ENCODE results near the gene SETD4. TPM values are rescaled to one million over a fixed set of nuclear protein-coding genes. Genes with fewer than 3 reads are reported as not detected.

The SETD4 gene
- polyA plus RNA-seq (2013), result 20.2 TPM

GRCh38 chr21:36060159-36060921 is at the start of gene SETD4:
Gene SETD4, minus strand, starts transcription at chr21:36060526. Its CDS starts 1,638 bp downstream, at chr21:36058888.
- no peaks in the 10 kb centered on the region for H3K9me3 ChIP-seq (ENCODE audit: control extremely low read depth in 1 of 5, control insufficient read depth in 4 of 5, insufficient read depth in 2 of 5, low read depth in 1 of 5, low read length in 4 of 5)
- CTCF ChIA-PET, result interaction anchor here (0.8 to 3.5 kb wide), 8 partner anchors 9 to 67 kb away, joined by 3 to 19 read pairs (median 3); partner anchors contain the start of gene CBR1
- H3K4me1 ChIP-seq (ENCODE audit: control extremely low read depth in 1 of 4, control insufficient read depth in 4 of 4, insufficient read depth in 4 of 4, low read length in 3 of 4), result peaks cover 0 to 17% (median 10%) of the 10 kb centered on the region in 4 experiments
- peak within 1 kb of the TSS; percentile 79 to 98 (median 87) for H3K4me3 ChIP-seq (ENCODE audit: control insufficient read depth in 1 of 7, extremely low read depth in 1 of 7, insufficient read depth in 4 of 7, low read depth in 2 of 7, low read length in 6 of 7)
- peak within 1 kb of the TSS; percentile 74 to 92 for H3K27ac ChIP-seq (ENCODE audit: insufficient read depth in 1 of 2, low read depth in 1 of 2, low read length in 2 of 2, poor library complexity in 1 of 2, severe bottlenecking in 2 of 2)
- 0% methylated on average over 50 of the region's 57 CpGs for WGBS (ENCODE audit: insufficient coverage)
- H3K27me3 ChIP-seq (replicated peaks in 2 of 5; ENCODE audit: control insufficient read depth in 4 of 5, insufficient read depth in 5 of 5, low read length in 4 of 5), result no peaks in the 10 kb centered on the region
- H3K36me3 ChIP-seq (ENCODE audit: control insufficient read depth in 4 of 4, insufficient read depth in 4 of 4, low read length in 3 of 4), result peaks cover 17 to 21% (median 18%) of the 10 kb centered on the region in 4 experiments
- POLR2A ChIA-PET, result interaction anchor here (0.7 to 1.2 kb wide), 2 partner anchors 16 to 44 kb away, joined by 3 to 4 read pairs; no protein-coding TSS in a partner anchor
- peak; percentile 91 to 93 (median 93) for DNase-seq

DNA sequence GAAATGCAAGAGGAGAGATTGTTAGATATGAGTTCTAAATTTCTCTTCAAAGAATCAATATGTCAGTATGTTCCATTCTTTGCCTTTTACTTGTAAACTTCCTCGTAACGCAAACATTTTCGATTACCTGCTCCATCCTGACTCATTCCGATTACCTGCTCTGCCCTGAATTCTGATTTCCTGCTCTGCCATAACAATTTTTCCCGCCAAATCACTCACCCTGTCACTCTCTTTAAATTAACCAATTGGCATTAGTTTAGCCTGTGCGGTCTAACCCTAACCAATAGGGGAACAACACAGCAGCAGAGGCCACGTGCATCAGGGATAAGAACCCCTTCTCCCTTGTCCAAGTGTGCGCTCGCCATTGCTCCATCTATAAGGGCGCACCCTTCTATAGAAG is 49.5 kb upstream of the SETD4 start:
- WGBS (ENCODE audit: insufficient coverage), result 98% methylated on average over 9 of the region's 10 CpGs
- Histone ChIP-seq H3K27ac (ENCODE audit: insufficient read depth in 1 of 2, low read depth in 1 of 2, low read length in 2 of 2, poor library complexity in 1 of 2, severe bottlenecking in 2 of 2) (no peak overlapping the region), H3K36me3 (ENCODE audit: control insufficient read depth in 4 of 4, insufficient read depth in 4 of 4, low read length in 3 of 4) (no peaks in the 10 kb centered on the region), H3K9me3 (ENCODE audit: control extremely low read depth in 1 of 5, control insufficient read depth in 4 of 5, insufficient read depth in 2 of 5, low read depth in 1 of 5, low read length in 4 of 5) (no peaks in the 10 kb centered on the region), H3K27me3 (replicated peaks in 2 of 5; ENCODE audit: control insufficient read depth in 4 of 5, insufficient read depth in 5 of 5, low read length in 4 of 5) (peaks cover 0 to 3% (median 2%) of the 10 kb centered on the region in 5 experiments), H3K4me3 (ENCODE audit: control insufficient read depth in 1 of 7, extremely low read depth in 1 of 7, insufficient read depth in 4 of 7, low read depth in 2 of 7, low read length in 6 of 7) (no peak overlapping the region), H3K4me1 (ENCODE audit: control extremely low read depth in 1 of 4, control insufficient read depth in 4 of 4, insufficient read depth in 4 of 4, low read length in 3 of 4) (peaks cover 0 to 13% (median 6%) of the 10 kb centered on the region in 4 experiments)
- ChIA-PET CTCF (interaction anchor here (2.1 kb wide), 1 partner anchor 22 kb away, joined by 6 read pairs; no protein-coding TSS in a partner anchor), POLR2A (no interaction called here)
- DNase-seq, result no peak

GRCh38 chr21:36105327-36105842 is 45.1 kb upstream of the SETD4 start:
- ChIA-PET CTCF (interaction anchor here (0.7 to 2.8 kb wide), 13 partner anchors 7 to 70 kb away, joined by 3 to 19 read pairs (median 4); partner anchors contain the start of gene SETD4), POLR2A (no interaction called here)
- H3K27ac ChIP-seq (ENCODE audit: insufficient read depth in 1 of 2, low read depth in 1 of 2, low read length in 2 of 2, poor library complexity in 1 of 2, severe bottlenecking in 2 of 2), result no peak overlapping the region
- H3K4me3 ChIP-seq (ENCODE audit: control insufficient read depth in 1 of 7, extremely low read depth in 1 of 7, insufficient read depth in 4 of 7, low read depth in 2 of 7, low read length in 6 of 7), result peak overlapping the region in 2 of 7 experiments; percentile 44 to 49
- peaks cover 0 to 4% (median 2%) of the 10 kb centered on the region in 5 experiments for H3K27me3 ChIP-seq (replicated peaks in 2 of 5; ENCODE audit: control insufficient read depth in 4 of 5, insufficient read depth in 5 of 5, low read length in 4 of 5)
- peaks cover 0 to 8% (median 3%) of the 10 kb centered on the region in 4 experiments for H3K4me1 ChIP-seq (ENCODE audit: control extremely low read depth in 1 of 4, control insufficient read depth in 4 of 4, insufficient read depth in 4 of 4, low read length in 3 of 4)
- peaks cover 0 to 1% (median 0%) of the 10 kb centered on the region in 5 experiments for H3K9me3 ChIP-seq (ENCODE audit: control extremely low read depth in 1 of 5, control insufficient read depth in 4 of 5, insufficient read depth in 2 of 5, low read depth in 1 of 5, low read length in 4 of 5)
- DNase-seq, result no peak
- no peaks in the 10 kb centered on the region for H3K36me3 ChIP-seq (ENCODE audit: control insufficient read depth in 4 of 4, insufficient read depth in 4 of 4, low read length in 3 of 4)
- 74% methylated on average over 2 of the region's 4 CpGs for WGBS (ENCODE audit: insufficient coverage)

DNA sequence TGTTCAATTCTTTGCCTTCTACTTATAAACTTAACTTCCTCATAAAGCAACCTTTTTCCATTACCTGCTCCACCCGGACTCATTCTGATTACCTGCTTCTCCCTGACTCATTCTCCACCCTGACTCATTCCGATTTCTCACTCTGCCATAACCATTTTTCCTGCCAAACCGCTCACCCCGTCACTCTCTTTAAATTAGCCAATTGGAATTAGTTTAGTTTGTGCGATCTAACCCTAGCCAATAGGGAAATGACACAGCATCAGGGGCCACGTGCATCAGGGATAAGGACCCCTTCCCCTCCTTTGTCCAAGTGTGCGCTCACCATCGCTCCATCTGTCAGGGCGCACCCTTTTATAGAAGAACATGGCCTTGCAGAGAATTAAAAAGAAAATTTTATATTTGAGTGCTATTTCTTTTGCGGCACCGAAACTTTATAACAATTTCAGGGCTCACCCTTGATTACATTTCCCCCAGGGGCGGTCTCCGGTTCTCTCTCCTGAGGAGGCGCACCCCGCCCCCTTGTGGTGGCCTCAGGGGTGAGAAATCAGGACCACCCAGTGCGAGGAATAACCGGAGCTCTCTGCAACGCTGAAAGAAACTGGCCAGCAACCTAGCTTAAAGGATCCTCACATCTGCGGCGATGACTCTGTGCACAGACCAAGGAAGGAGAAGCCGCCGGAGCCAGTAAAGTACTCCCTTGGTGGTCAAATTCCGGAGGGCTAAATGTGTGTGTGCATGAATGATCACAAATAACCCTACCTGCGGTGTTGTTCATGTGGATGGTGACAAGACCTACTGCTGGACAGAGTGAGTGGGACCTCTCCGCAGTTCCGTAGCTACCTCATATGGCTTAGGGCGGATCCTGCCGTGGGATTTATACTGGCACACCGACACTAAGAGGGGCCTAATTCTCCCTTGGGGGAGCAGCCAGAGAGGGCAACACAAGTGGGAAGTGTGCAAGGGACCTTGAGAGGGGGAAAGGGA is 44.3 kb upstream of the SETD4 start:
- ChIA-PET CTCF (interaction anchor here (0.7 to 2.8 kb wide), 17 partner anchors 8 to 69 kb away, joined by 3 to 19 read pairs (median 4); partner anchors contain the start of gene SETD4), POLR2A (interaction anchor here (0.9 kb wide), 1 partner anchor 44 kb away, joined by 4 read pairs; the partner anchor contains the start of gene SETD4)
- WGBS (ENCODE audit: insufficient coverage), result 11% methylated on average over 24 of the region's 29 CpGs
- Histone ChIP-seq H3K27ac (ENCODE audit: insufficient read depth in 1 of 2, low read depth in 1 of 2, low read length in 2 of 2, poor library complexity in 1 of 2, severe bottlenecking in 2 of 2) (peak overlapping the region in 1 of 2 experiments; percentile 49), H3K27me3 (replicated peaks in 2 of 5; ENCODE audit: control insufficient read depth in 4 of 5, insufficient read depth in 5 of 5, low read length in 4 of 5) (peaks cover 0 to 4% (median 2%) of the 10 kb centered on the region in 5 experiments), H3K9me3 (ENCODE audit: control extremely low read depth in 1 of 5, control insufficient read depth in 4 of 5, insufficient read depth in 2 of 5, low read depth in 1 of 5, low read length in 4 of 5) (peaks cover 0 to 1% (median 0%) of the 10 kb centered on the region in 5 experiments), H3K4me3 (ENCODE audit: control insufficient read depth in 1 of 7, extremely low read depth in 1 of 7, insufficient read depth in 4 of 7, low read depth in 2 of 7, low read length in 6 of 7) (peak overlapping the region in 5 of 7 experiments; percentile 1 to 49 (median 30)), H3K4me1 (ENCODE audit: control extremely low read depth in 1 of 4, control insufficient read depth in 4 of 4, insufficient read depth in 4 of 4, low read length in 3 of 4) (peaks cover 0 to 8% (median 3%) of the 10 kb centered on the region in 4 experiments), H3K36me3 (ENCODE audit: control insufficient read depth in 4 of 4, insufficient read depth in 4 of 4, low read length in 3 of 4) (no peaks in the 10 kb centered on the region)
- peak; percentile 74 to 92 (median 90) for DNase-seq

DNA sequence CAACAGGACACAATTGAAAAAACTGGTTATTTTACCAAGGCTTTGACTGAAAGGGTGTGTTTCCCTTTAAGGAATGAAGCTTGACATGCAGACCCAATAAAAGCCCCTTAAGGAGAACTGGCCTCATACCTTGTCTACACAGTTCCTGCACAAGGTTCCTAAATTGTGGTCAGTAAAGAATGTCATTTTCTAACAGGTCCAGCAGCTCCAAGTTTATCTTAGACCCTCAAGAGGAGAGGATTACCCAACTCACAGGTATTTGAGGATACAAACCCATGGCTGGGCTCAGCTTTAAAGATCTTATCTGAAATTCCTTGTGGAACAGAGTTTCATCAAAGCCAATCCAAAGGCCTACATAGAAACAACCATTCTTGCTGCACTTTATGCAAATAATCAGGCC is 43.1 kb upstream of the SETD4 start:
- Histone ChIP-seq H3K36me3 (ENCODE audit: control insufficient read depth in 4 of 4, insufficient read depth in 4 of 4, low read length in 3 of 4) (no peaks in the 10 kb centered on the region), H3K27me3 (replicated peaks in 2 of 5; ENCODE audit: control insufficient read depth in 4 of 5, insufficient read depth in 5 of 5, low read length in 4 of 5) (peaks cover 0 to 4% (median 2%) of the 10 kb centered on the region in 5 experiments), H3K4me3 (ENCODE audit: control insufficient read depth in 1 of 7, extremely low read depth in 1 of 7, insufficient read depth in 4 of 7, low read depth in 2 of 7, low read length in 6 of 7) (no peak overlapping the region), H3K9me3 (ENCODE audit: control extremely low read depth in 1 of 5, control insufficient read depth in 4 of 5, insufficient read depth in 2 of 5, low read depth in 1 of 5, low read length in 4 of 5) (peaks cover 0 to 1% (median 0%) of the 10 kb centered on the region in 5 experiments), H3K27ac (ENCODE audit: insufficient read depth in 1 of 2, low read depth in 1 of 2, low read length in 2 of 2, poor library complexity in 1 of 2, severe bottlenecking in 2 of 2) (no peak overlapping the region), H3K4me1 (ENCODE audit: control extremely low read depth in 1 of 4, control insufficient read depth in 4 of 4, insufficient read depth in 4 of 4, low read length in 3 of 4) (peaks cover 0 to 11% (median 4%) of the 10 kb centered on the region in 4 experiments)
- POLR2A ChIA-PET, result no interaction called here
- no peak for DNase-seq
- CTCF ChIA-PET, result interaction anchor here (0.9 to 2.8 kb wide), 11 partner anchors 9 to 68 kb away, joined by 3 to 19 read pairs (median 6); partner anchors contain the start of gene SETD4

GRCh38 chr21:36100971-36101641 is 40.8 kb upstream of the SETD4 start:
- CTCF ChIA-PET, result interaction anchor here (0.8 to 2.0 kb wide), 5 partner anchors 11 to 50 kb away, joined by 3 to 11 read pairs (median 4); partner anchors contain the start of gene SETD4
- H3K36me3 ChIP-seq (ENCODE audit: control insufficient read depth in 4 of 4, insufficient read depth in 4 of 4, low read length in 3 of 4), result no peaks in the 10 kb centered on the region
- 100% methylated on average over 2 of the region's 6 CpGs for WGBS (ENCODE audit: insufficient coverage)
- H3K9me3 ChIP-seq (ENCODE audit: control extremely low read depth in 1 of 5, control insufficient read depth in 4 of 5, insufficient read depth in 2 of 5, low read depth in 1 of 5, low read length in 4 of 5), result peaks cover 0 to 1% (median 0%) of the 10 kb centered on the region in 5 experiments
- POLR2A ChIA-PET, result interaction anchor here (0.8 kb wide), 1 partner anchor 19 kb away, joined by 4 read pairs; no protein-coding TSS in a partner anchor
- peaks cover 0 to 28% (median 14%) of the 10 kb centered on the region in 4 experiments for H3K4me1 ChIP-seq (ENCODE audit: control extremely low read depth in 1 of 4, control insufficient read depth in 4 of 4, insufficient read depth in 4 of 4, low read length in 3 of 4)
- no peak overlapping the region for H3K27ac ChIP-seq (ENCODE audit: insufficient read depth in 1 of 2, low read depth in 1 of 2, low read length in 2 of 2, poor library complexity in 1 of 2, severe bottlenecking in 2 of 2)
- H3K4me3 ChIP-seq (ENCODE audit: control insufficient read depth in 1 of 7, extremely low read depth in 1 of 7, insufficient read depth in 4 of 7, low read depth in 2 of 7, low read length in 6 of 7), result no peak overlapping the region
- H3K27me3 ChIP-seq (replicated peaks in 2 of 5; ENCODE audit: control insufficient read depth in 4 of 5, insufficient read depth in 5 of 5, low read length in 4 of 5), result peaks cover 0 to 4% (median 2%) of the 10 kb centered on the region in 5 experiments
- DNase-seq, result no peak

All from common myeloid progenitor, CD34-positive (primary cell).